ENCODE measurements around the gene ZFHX2. TPM values are rescaled to one million over a fixed set of nuclear protein-coding genes. Genes with fewer than 3 reads are reported as not detected.

The ZFHX2 gene
- polyA plus RNA-seq, 1 of the 3 experiments (the other 2 are of a cell fraction): 0.77 TPM

DNA sequence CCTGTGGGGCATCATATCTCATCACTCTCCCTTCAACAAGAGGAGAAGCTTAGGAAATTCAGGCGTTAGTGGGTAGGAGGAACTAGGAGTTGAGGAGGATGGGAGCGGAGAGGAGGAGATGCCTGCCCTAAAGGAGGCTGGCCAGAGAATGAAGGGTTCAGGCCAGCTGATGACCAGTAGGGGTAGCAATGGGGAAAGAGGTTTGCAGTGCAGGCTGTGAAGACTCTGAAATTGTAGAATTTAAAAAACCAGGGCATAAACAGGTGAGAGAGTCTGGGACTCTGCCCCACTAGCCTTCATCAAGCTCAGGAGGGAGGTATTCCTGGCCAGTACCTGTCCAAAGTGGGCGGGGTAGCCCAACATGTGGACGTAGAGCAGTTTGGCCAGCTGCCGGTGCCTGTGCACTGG is 15.2 kb upstream of the ZFHX2 start:
- H3F3A ChIP-seq (replicated peaks; ENCODE audit: insufficient read depth): peaks cover 10% of the 10 kb centered on the region
- H3K27me3 ChIP-seq (ENCODE audit: insufficient read depth): no peaks in the 10 kb centered on the region
- peak overlapping the region; percentile 13 to 82; a peak in 2 of 4 replicates for H3K27ac ChIP-seq (ENCODE audit: low read depth in 2 of 2, low read length in 1 of 2)
- 0 out of 2 replicates have a peak, but pooled peaks cover 3% of the 10 kb centered on the region for H3K79me2 ChIP-seq (ENCODE audit: insufficient read depth)
- H3K9me2 ChIP-seq: no peaks in the 10 kb centered on the region
- CTCF ChIA-PET: interaction anchor here (0.9 to 19.5 kb wide), 10 partner anchors 8 to 344 kb away, joined by 3 to 785 read pairs (median 4); partner anchors contain the start of genes NGDN and THTPA
- TF ChIP-seq TAF1 (IDR thresholded peaks at IDR 0.05; ENCODE audit: borderline replicate concordance, low read depth, low read length) (no peak), ELF1 (IDR thresholded peaks at IDR 0.05) (0 out of 2 replicates have a peak, but pooled peaks have one; percentile 7)
- TF ChIP-seq, protein P1, sequence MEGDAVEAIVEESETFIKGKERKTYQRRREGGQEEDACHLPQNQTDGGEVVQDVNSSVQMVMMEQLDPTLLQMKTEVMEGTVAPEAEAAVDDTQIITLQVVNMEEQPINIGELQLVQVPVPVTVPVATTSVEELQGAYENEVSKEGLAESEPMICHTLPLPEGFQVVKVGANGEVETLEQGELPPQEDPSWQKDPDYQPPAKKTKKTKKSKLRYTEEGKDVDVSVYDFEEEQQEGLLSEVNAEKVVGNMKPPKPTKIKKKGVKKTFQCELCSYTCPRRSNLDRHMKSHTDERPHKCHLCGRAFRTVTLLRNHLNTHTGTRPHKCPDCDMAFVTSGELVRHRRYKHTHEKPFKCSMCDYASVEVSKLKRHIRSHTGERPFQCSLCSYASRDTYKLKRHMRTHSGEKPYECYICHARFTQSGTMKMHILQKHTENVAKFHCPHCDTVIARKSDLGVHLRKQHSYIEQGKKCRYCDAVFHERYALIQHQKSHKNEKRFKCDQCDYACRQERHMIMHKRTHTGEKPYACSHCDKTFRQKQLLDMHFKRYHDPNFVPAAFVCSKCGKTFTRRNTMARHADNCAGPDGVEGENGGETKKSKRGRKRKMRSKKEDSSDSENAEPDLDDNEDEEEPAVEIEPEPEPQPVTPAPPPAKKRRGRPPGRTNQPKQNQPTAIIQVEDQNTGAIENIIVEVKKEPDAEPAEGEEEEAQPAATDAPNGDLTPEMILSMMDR (IDR thresholded peaks at IDR 0.05): peak; percentile 38
- H3K4me2 ChIP-seq: peak overlapping the region; percentile 86
- DNase-seq: peak; percentile 48
- WGBS (ENCODE audit: low lambda C conversion rate): 9% methylated on average over 3 of the region's 5 CpGs
- H4K20me1 ChIP-seq (ENCODE audit: insufficient read depth): no peaks in the 10 kb centered on the region
- peaks cover 0 to 34% of the 10 kb centered on the region in 2 experiments; a peak in 1 of 4 replicates for H3K4me1 ChIP-seq (ENCODE audit: control insufficient read depth in 1 of 2, insufficient read depth in 2 of 2, low read depth in 1 of 2, low read length in 1 of 2)
- POLR2A ChIA-PET: interaction anchor here (0.6 to 1.4 kb wide), 4 partner anchors 11 to 245 kb away, joined by 3 to 6 read pairs (median 4); partner anchors contain the start of genes JPH4 and THTPA
- peak overlapping the region; percentile 98; the same call in 1 of the 2 replicates for H2AFZ ChIP-seq (ENCODE audit: low read depth)
- H3K9ac ChIP-seq: peak overlapping the region; percentile 71
- H3K36me3 ChIP-seq (replicated peaks in 1 of 2; ENCODE audit: control insufficient read depth in 1 of 2, insufficient read depth in 2 of 2, low read length in 1 of 2): peaks cover 0 to 26% of the 10 kb centered on the region in 2 experiments
- no peaks in the 10 kb centered on the region for H3K9me3 ChIP-seq
- H3K4me3 ChIP-seq (ENCODE audit: low read depth in 2 of 2, low read length in 1 of 2): peak overlapping the region; percentile 64 to 86

DNA sequence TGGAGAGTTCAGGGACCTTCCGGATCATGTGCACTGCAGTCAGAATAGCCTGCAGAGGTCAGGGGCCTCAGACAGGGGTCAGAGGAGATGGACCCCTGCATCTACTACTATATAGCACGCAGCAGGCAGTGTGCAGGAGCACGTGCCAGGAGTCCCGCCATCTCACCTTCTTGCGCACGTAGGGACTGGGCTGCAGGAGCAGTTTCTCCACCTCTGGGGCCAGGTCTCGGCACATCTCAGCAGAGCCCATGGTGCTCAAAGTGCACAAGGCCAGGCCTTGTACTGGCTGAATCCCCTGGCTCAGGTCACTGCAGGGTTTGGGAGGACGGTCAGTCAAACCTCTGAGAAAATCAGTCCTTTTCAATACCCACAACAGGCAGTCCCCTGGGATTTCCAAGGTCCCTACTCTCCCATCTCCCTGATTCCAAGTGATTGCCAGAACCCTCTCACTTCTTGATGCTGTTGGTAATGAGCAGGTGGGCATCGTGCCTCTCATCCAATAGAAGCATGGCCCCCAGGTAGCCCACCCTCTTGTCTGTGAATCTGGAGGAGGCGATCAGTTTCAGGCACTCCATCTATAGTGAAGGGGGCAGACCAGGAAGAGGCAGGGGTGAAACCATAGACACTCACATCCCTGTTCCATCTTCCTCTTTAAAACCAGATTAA is 14.7 kb upstream of the ZFHX2 start:
- WGBS (ENCODE audit: low lambda C conversion rate): 91% methylated on average over 2 of the region's 10 CpGs

More for the DNA sequence above, 14.7 kb upstream of the ZFHX2 start:
- H3K4me3 ChIP-seq (ENCODE audit: low read depth in 2 of 2, low read length in 1 of 2): peak overlapping the region; percentile 64 to 86
- peaks cover 0 to 32% of the 10 kb centered on the region in 2 experiments for H3K36me3 ChIP-seq (replicated peaks in 1 of 2; ENCODE audit: control insufficient read depth in 1 of 2, insufficient read depth in 2 of 2, low read length in 1 of 2)
- H3F3A ChIP-seq (replicated peaks; ENCODE audit: insufficient read depth): peaks cover 10% of the 10 kb centered on the region
- ChIA-PET POLR2A (interaction anchor here (1.1 to 1.4 kb wide), 3 partner anchors 11 to 244 kb away, joined by 3 to 6 read pairs (median 5); partner anchors contain the start of genes JPH4 and THTPA), CTCF (interaction anchor here (0.9 to 19.5 kb wide), 9 partner anchors 8 to 344 kb away, joined by 3 to 785 read pairs (median 4); partner anchors contain the start of genes JPH4, NGDN and THTPA)
- TF ChIP-seq CHD2 (IDR thresholded peaks at IDR 0.05; ENCODE audit: low read length, partially characterized antibody) (no peak), POLR2AphosphoS5 (IDR thresholded peaks at IDR 0.05; ENCODE audit: low read depth, low read length) (no peak), SIN3A (IDR thresholded peaks at IDR 0.05; ENCODE audit: borderline replicate concordance, low read depth, low read length) (no peak), MAX (IDR thresholded peaks at IDR 0.05; ENCODE audit: low read depth) (no peak)
- TF ChIP-seq, protein P1 (IDR thresholded peaks at IDR 0.05): no peak
- no peaks in the 10 kb centered on the region for H3K9me3 ChIP-seq
- no peak overlapping the region for H2AFZ ChIP-seq (ENCODE audit: low read depth)
- 0 out of 2 replicates have a peak, but pooled peaks cover 3% of the 10 kb centered on the region for H3K79me2 ChIP-seq (ENCODE audit: insufficient read depth)
- peak overlapping the region; percentile 71; the same call in 1 of the 2 replicates for H3K9ac ChIP-seq
- peak overlapping the region; percentile 86 for H3K4me2 ChIP-seq
- peak overlapping the region in 1 of 2 experiments; percentile 82; a peak in 1 of 4 replicates for H3K27ac ChIP-seq (ENCODE audit: low read depth in 2 of 2, low read length in 1 of 2)
- H3K27me3 ChIP-seq (ENCODE audit: insufficient read depth): no peaks in the 10 kb centered on the region
- no peaks in the 10 kb centered on the region for H4K20me1 ChIP-seq (ENCODE audit: insufficient read depth)
- no peak for DNase-seq
- no peaks in the 10 kb centered on the region for H3K9me2 ChIP-seq
- H3K4me1 ChIP-seq (ENCODE audit: control insufficient read depth in 1 of 2, insufficient read depth in 2 of 2, low read depth in 1 of 2, low read length in 1 of 2): peaks cover 0 to 34% of the 10 kb centered on the region in 2 experiments; a peak in 1 of 4 replicates

Measured in SK-N-SH (cell line).